DMS79 (cell line): ENCODE results near the gene ZHX3.

Experiments
- DNase-seq: peaks from one replicate; lab custom pipeline; 2025; lab: John Stamatoyannopoulos, UW

Gene ZHX3

DNA sequence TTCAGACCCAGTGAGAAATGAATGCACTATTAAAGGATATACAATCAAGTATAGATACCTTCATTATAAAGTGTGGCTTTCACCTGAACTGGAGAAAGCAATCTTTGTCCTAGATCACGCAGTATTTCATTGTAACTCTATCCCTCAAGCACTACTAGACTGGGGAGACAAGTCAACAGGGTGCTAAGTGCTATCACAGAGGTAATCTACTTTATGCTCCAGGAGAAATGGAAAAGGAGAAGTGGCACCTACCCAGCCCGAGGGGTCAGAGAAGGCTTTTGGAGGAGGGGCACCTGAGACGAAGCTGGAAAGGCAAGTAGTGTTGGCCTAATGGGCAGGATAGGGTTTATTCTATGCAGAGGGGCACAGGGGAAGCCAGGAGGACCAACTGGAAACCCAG, 17.1 kb downstream of the ZHX3 start:
- DNase-seq: peak; percentile 57

DNA sequence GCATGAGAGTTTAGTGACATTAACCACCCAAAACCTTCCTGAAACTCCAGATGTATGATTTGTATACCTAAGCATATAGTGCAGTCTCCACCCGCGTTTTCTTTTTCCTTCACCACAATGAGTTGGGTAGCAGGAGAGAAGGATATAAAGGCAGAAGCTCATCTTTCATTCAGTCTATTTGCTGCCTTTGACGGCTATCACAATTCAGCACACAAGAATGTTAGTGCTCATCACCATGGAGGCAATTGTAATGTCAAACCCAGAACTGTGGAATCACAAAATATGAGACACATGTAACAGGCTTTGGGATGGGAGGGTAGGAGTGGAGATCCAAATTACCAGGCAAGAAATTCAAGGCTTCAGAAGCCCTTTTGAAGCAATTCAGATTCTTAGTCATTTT, 17.6 kb downstream of the ZHX3 start:
- DNase-seq: no peak

- DNase-seq: no peak
These were observed 24.1 kb downstream of the ZHX3 start for GRCh38 chr20:41293269-41294037.

GRCh38 chr20:41290804-41291389, 26.6 kb downstream of the ZHX3 start:
- DNase-seq: no peak

DNA sequence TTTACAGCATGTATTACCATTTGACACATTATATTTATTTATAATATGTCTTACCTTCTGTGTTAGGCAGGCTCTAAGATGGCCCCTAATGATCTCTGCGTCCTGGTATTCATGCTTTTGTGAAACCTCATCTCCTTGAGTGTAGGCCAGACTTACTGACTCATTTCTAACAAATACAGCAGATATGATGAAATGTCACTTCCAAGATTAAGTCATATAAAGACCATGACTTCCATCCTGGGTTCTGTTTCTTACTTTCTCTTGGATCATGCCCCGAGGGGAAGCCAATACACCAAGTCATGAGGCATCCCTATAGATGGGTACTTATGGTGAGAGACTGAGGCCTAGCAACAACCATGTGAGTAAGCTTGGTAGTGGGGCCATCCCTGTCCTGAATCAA, 30.2 kb downstream of the ZHX3 start:
- no peak for DNase-seq

DNA sequence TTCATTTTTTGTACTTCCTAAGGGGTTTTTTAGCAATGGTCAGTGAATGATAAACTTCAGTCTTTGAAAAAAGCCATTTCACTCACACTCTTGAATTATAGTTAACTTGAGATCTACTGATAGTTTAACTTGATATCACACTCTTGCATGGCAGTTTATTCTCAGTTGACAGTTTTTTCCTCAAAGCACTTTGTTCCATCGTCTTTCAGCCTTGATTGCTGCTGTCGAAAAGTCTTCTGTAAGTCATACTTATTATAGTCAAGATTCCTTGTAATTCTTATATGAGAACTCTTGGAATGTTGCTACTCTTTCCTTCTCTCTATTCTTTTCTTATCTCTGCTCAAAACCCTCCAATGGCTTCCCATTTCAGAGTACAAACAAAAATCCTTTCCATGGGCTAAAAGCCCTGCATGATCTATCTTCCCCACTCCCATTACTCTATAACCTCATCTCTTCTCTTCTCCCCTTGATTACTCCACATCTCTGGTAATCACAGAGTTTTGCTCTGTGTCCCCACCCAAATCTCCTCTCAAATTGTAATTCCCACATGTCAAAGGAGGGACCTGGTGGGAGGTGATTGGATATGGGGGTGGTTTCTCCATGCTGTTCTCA, 31.2 kb downstream of the ZHX3 start:
- no peak for DNase-seq

DNA sequence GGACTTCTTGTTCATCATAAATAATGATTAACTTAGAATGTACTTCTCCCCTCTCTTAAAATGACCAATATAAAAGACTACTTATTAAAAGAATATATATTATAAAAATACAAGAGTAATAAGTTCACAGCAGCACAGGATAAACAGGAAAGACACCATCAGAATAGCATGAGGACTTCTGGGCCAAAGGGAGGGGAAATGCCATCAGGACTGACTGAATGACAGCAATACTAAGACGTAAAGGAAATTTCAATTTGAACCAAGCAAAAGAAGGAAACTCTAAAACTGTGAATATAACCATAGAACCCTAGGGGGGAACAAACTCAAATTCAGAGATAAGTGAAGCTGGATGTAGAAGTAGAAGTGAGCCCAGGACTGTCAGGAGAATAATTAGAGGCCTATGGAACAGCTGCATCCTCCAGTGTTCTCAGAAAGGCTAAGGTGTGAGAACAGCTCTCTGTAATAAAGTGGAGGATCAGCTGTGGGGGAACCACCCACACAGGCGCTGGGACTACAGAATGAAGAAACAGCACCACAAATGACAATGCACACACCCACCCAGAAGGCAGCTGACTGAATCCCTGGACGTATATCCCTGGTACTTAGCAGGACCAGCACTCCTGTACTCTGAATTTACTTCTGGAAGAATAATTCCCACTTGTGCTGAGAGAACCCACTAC, 37.8 kb downstream of the ZHX3 start:
- DNase-seq: no peak

DNA sequence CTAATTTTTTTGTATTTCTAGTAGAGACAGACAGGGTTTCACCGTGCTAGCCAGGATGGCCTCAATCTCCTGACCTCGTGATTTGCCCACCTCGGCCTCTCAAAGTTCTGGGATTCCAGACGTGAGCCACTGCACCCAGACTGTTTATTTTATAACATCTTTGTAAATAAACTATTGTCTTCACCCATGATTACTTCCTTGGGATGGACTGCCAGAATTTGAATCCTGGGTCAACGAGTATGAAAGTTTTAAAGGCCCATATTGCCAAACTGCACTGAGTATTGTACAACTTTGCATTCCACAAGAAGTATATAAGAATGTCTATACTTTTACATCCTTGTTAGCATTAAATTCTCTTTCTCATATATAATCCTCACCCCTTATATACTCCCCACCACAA, 38.6 kb downstream of the ZHX3 start:
- DNase-seq: no peak

DNA sequence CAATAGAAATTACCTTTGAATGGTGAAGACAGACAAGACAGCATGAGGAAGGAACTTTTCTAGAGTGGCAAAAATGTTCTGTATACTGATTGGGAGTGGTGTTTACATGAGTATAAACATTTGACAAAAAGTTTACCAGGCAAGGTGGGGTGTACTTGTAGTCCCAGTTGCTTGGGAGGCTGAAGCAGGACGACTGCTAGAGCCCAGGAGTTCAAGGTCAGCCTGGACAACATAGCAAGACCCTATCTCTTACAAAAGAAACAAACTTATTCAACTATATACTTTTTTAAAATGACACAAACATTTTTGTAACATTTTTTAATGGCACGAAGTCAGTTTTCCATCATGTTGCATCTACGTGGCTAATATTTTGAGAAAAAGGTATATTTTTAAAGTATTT, 40.5 kb downstream of the ZHX3 start:
- DNase-seq: no peak

DNA sequence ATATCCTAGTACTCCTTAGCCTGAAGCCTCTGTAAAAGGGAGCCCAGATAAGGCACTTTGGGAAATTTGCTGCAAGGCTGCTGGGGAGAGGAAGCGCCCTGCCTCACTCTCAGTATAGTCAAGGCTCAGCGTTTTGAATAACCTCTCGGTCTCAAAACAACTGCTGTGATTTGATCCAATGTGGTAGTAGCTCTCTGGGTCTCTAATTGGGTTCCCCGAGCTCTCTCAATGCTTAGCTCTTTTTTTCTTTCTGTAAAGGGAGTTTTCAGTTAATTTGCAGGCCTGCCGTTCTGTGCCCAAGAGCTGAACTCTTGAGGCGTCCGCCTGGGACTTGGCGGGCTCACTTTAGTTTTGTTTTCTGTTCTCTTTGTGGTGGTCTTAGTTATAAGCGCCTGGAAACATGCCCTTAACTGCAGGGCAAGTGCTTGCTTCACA, 41.2 kb downstream of the ZHX3 start:
- no peak for DNase-seq

DNA sequence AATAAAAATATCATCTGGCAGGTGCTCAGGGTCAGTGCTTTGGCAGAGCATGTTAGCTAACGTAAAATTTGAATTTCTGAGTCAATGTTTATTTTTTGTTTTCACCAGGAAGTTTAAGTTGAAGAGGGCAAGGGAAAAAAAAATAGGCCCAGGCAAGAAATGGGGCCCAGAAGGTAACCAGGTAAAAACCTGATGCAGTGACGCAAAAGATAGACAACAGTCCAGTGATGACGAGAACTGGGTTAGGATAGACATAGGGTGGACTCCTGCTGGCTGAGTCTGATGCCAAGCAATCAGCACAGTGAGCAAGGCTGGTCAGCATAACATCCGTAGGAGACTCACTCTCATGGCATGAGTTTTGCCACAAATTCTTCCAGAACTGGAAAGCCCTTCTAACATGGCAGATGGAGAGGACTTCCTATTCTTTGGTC, 42.2 kb downstream of the ZHX3 start:
- no peak for DNase-seq

GRCh38 chr20:41274152-41274551, 43.4 kb downstream of the ZHX3 start:
- DNase-seq: no peak

DNA sequence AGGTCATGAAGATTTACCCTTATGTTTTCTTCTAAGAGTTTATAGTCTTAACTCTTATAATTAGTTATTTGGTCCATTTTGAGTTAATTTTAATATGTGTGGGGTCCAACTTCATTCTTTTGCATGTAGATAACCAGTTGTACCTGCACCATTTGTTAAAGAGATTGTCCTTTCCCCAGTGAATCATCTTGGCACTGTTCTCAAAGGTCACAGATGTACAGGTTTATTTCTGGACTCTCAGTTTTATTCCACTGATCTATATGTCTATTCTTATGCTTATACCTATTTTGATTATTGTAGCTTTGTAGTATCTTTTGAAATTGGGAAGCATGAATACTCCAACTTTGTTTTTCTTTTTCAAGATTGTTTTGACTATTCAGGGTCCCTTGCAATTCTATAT, 44.1 kb downstream of the ZHX3 start:
- DNase-seq: no peak

DNA sequence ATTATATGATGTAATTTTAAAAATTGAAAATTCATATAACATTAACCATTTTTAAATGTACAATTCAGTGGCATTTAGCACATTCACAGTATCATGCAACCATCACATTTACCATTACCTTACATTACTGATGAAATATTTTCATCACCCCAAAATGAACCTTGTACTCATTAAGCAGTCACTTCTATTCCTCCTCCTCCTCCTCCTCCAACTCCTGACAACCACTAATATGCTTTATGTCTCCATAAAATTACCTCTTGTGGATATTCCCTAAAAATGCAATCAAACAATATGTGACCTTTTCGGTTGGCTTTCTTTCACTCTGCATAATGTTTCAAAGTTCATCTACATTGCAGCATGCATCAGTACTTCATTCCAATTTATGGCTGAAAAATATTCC, 45.2 kb downstream of the ZHX3 start:
- no peak for DNase-seq

DNA sequence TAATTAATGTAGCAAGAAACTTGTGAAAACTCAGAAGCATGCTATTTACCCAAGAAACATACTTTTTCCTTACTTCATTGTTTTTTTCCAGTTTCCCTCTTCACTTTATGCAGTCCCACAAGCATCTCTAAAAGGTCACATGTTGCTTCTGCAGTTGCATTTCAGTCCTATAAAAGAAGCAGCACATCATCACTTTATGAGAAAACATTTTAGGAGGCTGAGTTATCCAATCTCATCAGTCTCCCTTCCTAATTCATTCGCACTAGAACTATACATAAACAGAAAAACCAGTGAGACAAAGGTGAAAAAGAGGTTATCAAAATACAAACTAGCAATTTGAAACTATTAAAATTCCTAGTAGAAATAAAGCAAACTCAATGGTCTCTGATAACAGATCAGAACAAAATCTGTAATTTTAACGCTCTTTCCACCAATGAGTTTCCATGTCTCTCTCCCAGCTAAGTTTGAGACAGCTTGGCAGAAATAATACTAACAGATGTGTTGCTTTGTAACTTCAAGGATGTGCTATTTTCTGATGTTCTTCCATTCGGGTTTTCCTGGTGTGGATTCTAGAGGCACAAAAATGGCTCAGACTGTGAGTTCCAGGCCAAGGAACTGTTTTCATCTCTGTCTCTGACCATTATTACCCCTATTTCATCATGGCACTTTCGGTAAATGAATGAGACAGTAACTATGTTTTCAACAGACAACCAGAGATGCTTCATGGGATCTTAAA, 48.4 kb downstream of the ZHX3 start:
- no peak for DNase-seq

DNA sequence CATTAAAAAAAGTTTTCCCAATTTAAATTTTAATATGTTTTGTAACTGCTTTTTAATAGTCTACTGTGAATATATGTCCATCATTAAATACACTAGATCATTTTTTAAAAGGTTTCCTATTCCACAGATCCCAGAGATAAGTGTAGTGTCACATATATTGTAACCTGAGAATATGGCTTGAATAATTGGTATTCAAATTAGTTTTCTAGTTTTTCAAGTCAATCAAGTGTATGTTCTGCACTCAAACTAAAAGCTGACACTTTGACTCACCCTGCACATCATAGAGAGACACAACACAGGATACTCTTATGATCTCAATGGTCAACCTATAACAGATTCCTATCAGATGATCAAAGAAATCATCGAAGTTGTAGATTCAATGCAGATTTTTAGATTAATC, 49.1 kb downstream of the ZHX3 start:
- DNase-seq: no peak

DNA sequence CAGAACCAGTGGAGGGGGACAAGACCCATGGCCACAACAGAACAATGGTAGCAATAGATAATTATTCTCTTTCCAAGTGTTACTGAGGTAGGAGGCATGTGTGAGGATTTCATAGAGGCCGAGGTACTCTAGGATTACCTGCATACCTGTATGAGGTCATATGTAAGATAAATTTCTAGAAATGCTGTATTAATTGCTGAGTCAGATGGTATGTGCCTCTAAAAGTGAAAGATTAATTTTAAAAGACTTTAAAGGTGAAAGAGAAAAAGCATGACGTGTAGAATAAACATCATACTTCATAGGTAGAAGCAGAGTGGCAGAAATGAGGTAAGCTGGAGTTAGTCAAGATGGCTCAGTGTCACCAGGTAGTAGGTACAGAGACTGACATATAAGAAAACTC, 51.6 kb downstream of the ZHX3 start:
- no peak for DNase-seq

- no peak for DNase-seq
These were observed 52.7 kb downstream of the ZHX3 start for GRCh38 chr20:41264819-41265218.

DNA sequence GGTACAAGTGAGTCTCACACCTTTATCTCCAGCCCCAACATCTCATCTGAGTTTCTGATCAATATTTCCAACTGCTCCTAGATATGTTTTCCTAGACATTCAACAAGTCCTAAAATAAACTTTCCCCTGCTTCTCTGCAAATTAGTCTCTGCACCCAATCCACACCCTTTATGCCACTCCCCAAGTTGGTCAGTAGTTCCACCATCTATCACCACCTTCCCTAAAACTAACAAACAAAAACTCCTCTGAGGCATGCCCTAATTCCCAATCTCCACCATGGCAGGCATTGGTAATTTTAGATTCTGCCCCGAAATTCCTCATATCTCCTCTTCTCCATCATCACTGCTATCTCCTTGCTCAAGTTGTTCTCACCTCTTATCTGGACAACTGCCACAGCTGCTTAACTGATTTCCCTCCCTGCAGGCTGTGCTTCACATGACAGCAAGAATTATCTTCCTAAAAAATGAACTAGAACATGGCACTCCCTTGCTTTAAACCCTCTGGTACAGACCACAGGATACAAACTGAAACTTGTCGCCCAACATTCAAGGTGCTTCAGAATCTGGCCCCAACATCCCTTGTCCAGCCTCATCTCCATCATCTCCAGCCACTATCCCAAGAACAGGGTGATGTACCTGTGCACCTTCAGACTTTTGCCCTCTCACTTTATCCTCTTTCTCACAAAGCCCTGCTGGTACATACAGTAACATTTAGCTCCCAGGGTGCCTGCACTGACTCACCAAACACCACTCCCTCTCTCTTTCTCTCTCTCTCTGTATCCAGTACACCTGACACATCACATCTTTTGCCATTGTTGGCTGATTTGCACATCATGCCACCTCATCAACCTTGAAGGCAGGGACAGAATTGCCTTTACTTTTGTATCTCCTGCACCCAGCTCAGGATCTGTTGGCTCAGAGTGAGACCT, 55.5 kb downstream of the ZHX3 start:
- no peak for DNase-seq

- DNase-seq: no peak
These were observed 56.3 kb downstream of the ZHX3 start for GRCh38 chr20:41261260-41261659.

GRCh38 chr20:41260734-41261220, 56.8 kb downstream of the ZHX3 start:
- DNase-seq: no peak
